ENCODE results near the gene HECTD4.

Gene HECTD4

DNA sequence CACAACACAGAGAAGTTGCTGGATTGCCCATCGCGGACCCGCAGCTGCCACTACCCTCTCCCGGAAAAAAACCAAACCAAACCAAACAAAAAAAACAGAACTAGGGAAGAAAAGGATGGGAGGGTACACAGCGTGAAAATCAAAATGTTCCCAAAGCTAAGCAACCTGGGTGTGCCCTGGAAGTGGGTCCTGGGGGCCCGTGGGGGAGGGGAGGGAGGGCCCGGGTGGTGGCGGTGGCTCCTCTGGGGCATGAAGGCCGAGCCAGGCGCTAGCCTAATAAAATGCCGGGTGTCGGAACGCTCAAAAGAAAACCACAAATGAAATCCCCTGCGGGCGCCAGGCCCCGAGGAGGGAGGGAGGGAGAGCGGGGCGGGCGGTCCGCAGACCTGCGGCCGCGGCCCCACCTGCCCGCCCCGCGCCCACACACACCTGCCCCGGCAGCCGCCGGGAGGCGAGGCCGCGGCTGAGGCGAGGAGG, 787 bp downstream of the HECTD4 start:
- TF ChIP-seq CTCF (IDR thresholded peaks at IDR 0.05; ENCODE audit: extremely low read depth, insufficient read depth, missing control alignments) = no peak
- DNase-seq (ENCODE audit: low spot score) = peak; percentile 76
- in situ Hi-C loops (cut with MboI; ENCODE audit: low pct_unique_long_range_greater_than_20kb, low sequenced_read_pairs, unreplicated experiment) = loop anchor here (10.0 to 25.0 kb wide), 2 partner anchors 177 to 444 kb away; no protein-coding TSS in a partner anchor

DNA sequence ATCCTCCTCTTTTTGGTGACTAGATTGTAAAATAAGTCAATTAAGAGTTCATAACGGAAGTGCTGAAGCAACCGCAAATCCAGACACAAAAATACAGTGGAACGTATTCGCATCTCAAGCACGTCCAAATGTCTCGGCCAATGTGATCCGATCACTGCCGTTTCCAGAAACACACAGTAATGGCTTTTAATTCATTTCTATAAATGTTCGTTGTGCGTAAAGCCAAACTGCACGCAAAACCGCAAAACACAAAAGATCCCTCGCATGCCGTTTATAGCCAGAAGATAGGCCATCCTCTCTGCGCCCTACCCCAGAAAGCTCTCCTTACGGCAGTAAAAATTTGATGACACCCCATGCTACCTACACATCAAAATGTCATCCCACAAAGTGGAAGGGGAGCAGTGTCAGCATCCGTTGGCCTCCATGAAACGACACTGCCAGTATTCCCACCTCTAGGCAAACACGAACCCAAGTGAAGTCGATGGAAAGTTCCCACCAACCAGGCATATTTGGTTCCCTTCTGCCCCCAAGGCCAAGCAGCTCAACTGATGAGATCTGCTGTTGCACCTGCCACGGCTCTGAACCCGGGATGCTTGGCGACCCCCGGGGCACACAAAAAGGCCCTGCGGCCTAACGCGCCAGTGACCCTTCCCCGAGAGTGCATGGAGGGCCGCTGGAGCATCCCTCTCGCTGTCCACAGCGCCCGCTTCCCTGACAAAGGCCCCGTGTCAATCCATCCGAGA, 1.4 kb downstream of the HECTD4 start:
- in situ Hi-C loops (cut with MboI; ENCODE audit: low pct_unique_long_range_greater_than_20kb, low sequenced_read_pairs, unreplicated experiment) = loop anchor here (10.0 to 25.0 kb wide), 2 partner anchors 176 to 444 kb away; no protein-coding TSS in a partner anchor
- no peak for TF ChIP-seq CTCF (IDR thresholded peaks at IDR 0.05; ENCODE audit: extremely low read depth, insufficient read depth, missing control alignments)
- DNase-seq (ENCODE audit: low spot score) = no peak

- in situ Hi-C loops (cut with MboI; ENCODE audit: low pct_unique_long_range_greater_than_20kb, low sequenced_read_pairs, unreplicated experiment) = loop anchor here (25.0 kb wide), 1 partner anchor 438 kb away; no protein-coding TSS in a partner anchor
- DNase-seq (ENCODE audit: low spot score) = no peak
- TF ChIP-seq CTCF (IDR thresholded peaks at IDR 0.05; ENCODE audit: extremely low read depth, insufficient read depth, missing control alignments) = no peak
Observed at GRCh38 chr12:112375105-112375504, 7.1 kb downstream of the HECTD4 start.

- DNase-seq (ENCODE audit: low spot score) = no peak
- in situ Hi-C loops (cut with MboI; ENCODE audit: low pct_unique_long_range_greater_than_20kb, low sequenced_read_pairs, unreplicated experiment) = no loop called here
- no peak for TF ChIP-seq CTCF (IDR thresholded peaks at IDR 0.05; ENCODE audit: extremely low read depth, insufficient read depth, missing control alignments)
Observed at GRCh38 chr12:112374166-112374740, 8.0 kb downstream of the HECTD4 start.

DNA sequence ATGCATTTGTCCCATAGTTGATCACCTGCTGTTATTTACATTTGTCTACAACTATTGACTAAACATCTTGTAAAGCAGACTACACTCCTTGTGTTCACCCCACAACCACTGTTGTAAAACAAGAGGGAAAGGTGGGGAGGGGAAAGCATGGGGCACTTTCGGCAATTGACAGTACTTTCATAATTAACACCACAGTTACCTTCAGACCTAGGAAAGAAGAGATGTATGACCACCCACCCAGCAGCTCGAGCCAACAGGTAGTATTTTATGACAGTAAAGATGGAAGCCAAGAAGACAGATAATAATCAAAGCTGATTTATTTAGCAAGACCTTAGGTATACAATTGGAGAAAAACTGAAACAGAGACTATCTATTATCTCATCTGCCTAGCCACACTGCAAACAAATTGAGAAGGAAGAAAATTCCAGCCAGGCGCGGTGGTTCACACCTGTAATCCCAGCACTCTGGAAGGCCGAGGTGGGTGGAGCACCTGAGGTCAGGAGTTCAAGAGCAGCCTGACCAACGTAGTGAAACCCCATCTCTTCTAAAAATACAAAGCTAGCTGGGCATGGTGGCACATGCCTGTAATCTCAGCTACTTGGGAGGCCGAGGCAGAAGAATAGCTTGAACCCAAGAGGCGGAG, 11.2 kb downstream of the HECTD4 start:
- TF ChIP-seq CTCF (IDR thresholded peaks at IDR 0.05; ENCODE audit: extremely low read depth, insufficient read depth, missing control alignments) = no peak
- DNase-seq (ENCODE audit: low spot score) = no peak
- in situ Hi-C loops (cut with MboI; ENCODE audit: low pct_unique_long_range_greater_than_20kb, low sequenced_read_pairs, unreplicated experiment) = no loop called here

DNA sequence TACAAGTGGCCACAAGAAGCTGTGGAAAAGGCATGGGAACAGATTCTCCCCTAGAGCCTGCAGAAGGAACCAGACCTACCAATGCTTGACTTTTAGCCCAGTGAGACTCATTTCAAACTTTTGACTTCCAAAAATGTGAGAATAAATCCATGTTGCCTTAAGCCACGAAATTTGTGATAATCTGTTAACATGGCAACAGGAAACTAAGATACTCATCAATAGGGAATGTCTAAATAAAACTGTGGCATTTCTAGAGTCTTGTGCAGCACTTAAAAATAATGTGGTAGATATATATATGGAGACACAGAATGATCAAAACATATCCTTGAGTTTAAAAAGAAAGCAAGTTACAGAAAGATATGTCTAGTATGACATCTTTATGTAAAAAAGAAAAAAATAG, 12.0 kb downstream of the HECTD4 start:
- in situ Hi-C loops (cut with MboI; ENCODE audit: low pct_unique_long_range_greater_than_20kb, low sequenced_read_pairs, unreplicated experiment) = no loop called here
- no peak for DNase-seq (ENCODE audit: low spot score)
- no peak for TF ChIP-seq CTCF (IDR thresholded peaks at IDR 0.05; ENCODE audit: extremely low read depth, insufficient read depth, missing control alignments)

All from GM13977 (cell line).